Stimulated activated CD4-positive, alpha-beta T cell treated with anti-CD3 and anti-CD28 coated beads, TNF-alpha, amount 100 ng/mL, for 4 hours (primary cell): ENCODE results near the gene HBA1.
"Not testable (repeated sequence)": the region's sequence is repeated elsewhere in the genome, so short reads cannot be mapped to it uniquely, and the experiment has no call there.

ENCODE experiments used
- DNase-seq, 3 experiments: peaks; one replicate each; pipeline ENCODE4 v3.0.0-alpha.2; 2020; ENCODE audit warnings: low read depth in 3 of 3

HBA1 gene

GRCh38 chr16:159136-159849, 17.2 kb upstream of the HBA1 start:
- no peak for DNase-seq

GRCh38 chr16:160242-160641, 16.2 kb upstream of the HBA1 start:
- not testable (repeated sequence) for DNase-seq

- no peak for DNase-seq
Observed at GRCh38 chr16:160691-161190, 15.7 kb upstream of the HBA1 start.

- no peak for DNase-seq
Observed at GRCh38 chr16:162271-162991, 14.0 kb upstream of the HBA1 start.

- not testable (repeated sequence) for DNase-seq
Observed at GRCh38 chr16:163139-163538, 13.3 kb upstream of the HBA1 start.

- not testable (repeated sequence) for DNase-seq
Observed at GRCh38 chr16:163696-164095, 12.8 kb upstream of the HBA1 start.

GRCh38 chr16:164134-164823, 12.2 kb upstream of the HBA1 start:
- not testable (repeated sequence) for DNase-seq

- no peak for DNase-seq
Observed at GRCh38 chr16:164827-165538, 11.5 kb upstream of the HBA1 start.

GRCh38 chr16:165539-166374, 10.7 kb upstream of the HBA1 start, which contains the start of gene HBM:
Gene HBM, plus strand, starts transcription at chr16:165978. Its CDS starts 20 bp downstream, at chr16:165998.
- DNase-seq, result no peak

GRCh38 chr16:166375-167121, 9.9 kb upstream of the HBA1 start:
- no peak for DNase-seq

GRCh38 chr16:167122-167690, 9.3 kb upstream of the HBA1 start:
- DNase-seq, result no peak

- DNase-seq, result no peak
Observed at GRCh38 chr16:168424-168823, 8.1 kb upstream of the HBA1 start.

- DNase-seq, result no peak
Observed at GRCh38 chr16:169014-169413, 7.5 kb upstream of the HBA1 start.

GRCh38 chr16:170088-170507, 6.4 kb upstream of the HBA1 start:
- not testable (repeated sequence) for DNase-seq

GRCh38 chr16:170788-171187, 5.7 kb upstream of the HBA1 start:
- DNase-seq, result no peak

GRCh38 chr16:172374-172941, 4.0 kb upstream of the HBA1 start, which contains the start of gene HBA2:
Gene HBA2, plus strand, starts transcription at chr16:172876. Its CDS starts 37 bp downstream, at chr16:172913.
- DNase-seq, result not testable (repeated sequence)

- not testable (repeated sequence) for DNase-seq
Observed at GRCh38 chr16:173211-173854, 3.1 kb upstream of the HBA1 start.

GRCh38 chr16:173928-174769, 2.3 kb upstream of the HBA1 start:
- not testable (repeated sequence) for DNase-seq
